ENCODE results near the gene NIF3L1.

GRCh38 chr2:200950378-200950777, 61.2 kb downstream of the NIF3L1 start:
- TF ChIP-seq POLR2A (IDR thresholded peaks at IDR 0.05; ENCODE audit: low read length) (no peak), GATA1 (IDR thresholded peaks at IDR 0.05; ENCODE audit: low read depth, low read length) (no peak)
